ENCODE results near the gene MFAP1.
A peak's percentile ranks its signal among the peaks of the same experiment; 100 is the strongest.

Gene MFAP1

GRCh38 chr15:43772624-43773023 lies 51.9 kb downstream of the MFAP1 start:
- H3K27ac Mint-ChIP-seq, result peak overlapping the region; percentile 50
- H3K36me3 Mint-ChIP-seq, result peaks cover 2% of the 10 kb centered on the region
- H3K27me3 Mint-ChIP-seq, result no peaks in the 10 kb centered on the region
- no peaks in the 10 kb centered on the region for H3K9me3 Mint-ChIP-seq (ENCODE audit: low read depth)
- peaks cover 11% of the 10 kb centered on the region for H3K4me1 Mint-ChIP-seq (ENCODE audit: low read depth)
- H3K4me3 Mint-ChIP-seq, result no peak overlapping the region

DNA sequence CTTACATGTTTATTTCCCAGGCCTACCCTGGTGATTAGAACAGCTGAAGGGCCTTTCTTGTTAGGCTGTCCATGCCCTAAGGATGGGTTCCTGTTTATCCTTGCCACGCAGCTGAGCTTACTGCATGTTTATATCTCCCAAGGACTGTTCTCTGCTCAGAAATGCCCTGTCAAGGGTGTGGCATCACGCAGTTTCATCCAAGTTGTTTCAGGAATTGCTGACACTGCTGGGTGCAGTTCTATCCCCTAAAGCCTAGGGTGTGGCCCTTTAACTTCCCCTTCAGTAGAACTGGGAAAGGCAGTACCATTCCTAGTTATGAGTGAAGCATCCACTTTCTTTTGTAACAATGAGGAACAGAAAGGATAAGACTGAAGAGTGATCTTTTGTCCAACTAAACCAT lies 52.7 kb downstream of the MFAP1 start:
- H3K9me3 Mint-ChIP-seq (ENCODE audit: low read depth), result no peaks in the 10 kb centered on the region
- H3K36me3 Mint-ChIP-seq, result peaks cover 2% of the 10 kb centered on the region
- no peaks in the 10 kb centered on the region for H3K27me3 Mint-ChIP-seq
- H3K27ac Mint-ChIP-seq, result peak overlapping the region; percentile 34
- peaks cover 4% of the 10 kb centered on the region for H3K4me1 Mint-ChIP-seq (ENCODE audit: low read depth)
- no peak overlapping the region for H3K4me3 Mint-ChIP-seq

DNA sequence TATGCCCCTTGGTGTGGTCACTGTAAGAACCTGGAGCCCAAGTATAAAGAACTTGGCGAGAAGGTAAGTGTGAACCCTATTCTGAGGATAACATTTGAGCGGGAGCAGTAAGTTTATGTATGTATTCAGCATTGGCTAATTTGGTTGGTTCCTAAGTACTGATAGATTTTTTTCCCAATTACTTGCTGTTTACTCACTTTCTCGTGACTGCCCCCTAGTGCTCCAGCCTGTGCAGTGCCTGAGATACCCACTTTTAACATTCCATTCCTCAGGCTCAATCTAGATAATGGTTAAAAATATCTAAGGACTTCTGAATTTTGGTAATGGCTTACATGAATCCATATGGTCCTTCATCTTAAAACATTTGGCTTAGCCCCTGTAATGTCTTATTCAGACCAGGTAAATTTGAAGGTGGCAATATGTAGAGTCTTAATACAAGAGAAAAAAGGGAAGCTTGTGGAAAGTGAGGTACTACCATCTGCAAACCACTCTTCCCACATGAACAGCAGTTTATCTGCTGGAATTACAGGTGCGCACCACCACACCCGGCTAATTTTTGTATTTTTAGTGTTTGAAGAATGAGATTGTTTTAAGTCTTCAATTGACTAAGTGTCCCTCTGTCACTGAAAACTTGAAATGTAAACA lies 54.8 kb downstream of the MFAP1 start:
- no peaks in the 10 kb centered on the region for H3K9me3 Mint-ChIP-seq (ENCODE audit: low read depth)

DNA sequence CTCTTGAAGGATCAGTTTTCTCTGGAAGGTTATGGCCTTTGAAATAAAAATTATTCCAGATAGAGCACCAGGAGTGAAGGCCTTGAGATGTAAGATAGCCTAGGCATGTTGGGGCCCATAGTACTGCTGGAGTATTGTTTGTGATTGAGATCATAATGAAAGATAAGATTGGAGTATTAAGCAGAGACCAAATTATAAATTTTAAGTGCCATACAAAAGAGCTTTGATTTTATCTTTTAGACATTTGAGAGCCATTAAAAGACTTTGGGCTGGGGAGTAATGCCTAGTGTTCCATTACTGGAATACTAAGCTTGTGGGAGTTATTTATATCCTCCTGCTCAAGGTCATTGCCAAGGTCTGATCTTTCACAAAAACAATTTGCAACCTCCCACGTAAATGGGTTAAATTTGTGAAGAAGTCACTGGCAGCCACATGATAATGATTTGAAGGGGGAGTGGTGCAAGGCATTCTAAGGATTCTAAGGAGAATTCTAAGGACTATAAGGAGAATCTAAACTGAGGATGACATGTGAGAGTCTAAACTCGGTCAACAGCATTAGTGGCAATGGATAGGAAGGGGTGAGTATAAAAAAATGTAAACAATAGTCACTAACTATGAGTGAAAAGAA lies 60.6 kb downstream of the MFAP1 start:
- Mint-ChIP-seq H3K27me3 (no peaks in the 10 kb centered on the region), H3K36me3 (peaks cover 7% of the 10 kb centered on the region), H3K9me3 (ENCODE audit: low read depth) (no peaks in the 10 kb centered on the region), H3K4me3 (no peak overlapping the region), H3K4me1 (ENCODE audit: low read depth) (peaks cover 2% of the 10 kb centered on the region), H3K27ac (peak overlapping the region; percentile 18)

More for the DNA sequence above, 54.8 kb downstream of the MFAP1 start:
- H3K4me3 Mint-ChIP-seq, result no peak overlapping the region
- peaks cover 6% of the 10 kb centered on the region for H3K36me3 Mint-ChIP-seq
- H3K27me3 Mint-ChIP-seq, result no peaks in the 10 kb centered on the region
- H3K4me1 Mint-ChIP-seq (ENCODE audit: low read depth), result peaks cover 3% of the 10 kb centered on the region
- H3K27ac Mint-ChIP-seq, result peak overlapping the region; percentile 37

DNA sequence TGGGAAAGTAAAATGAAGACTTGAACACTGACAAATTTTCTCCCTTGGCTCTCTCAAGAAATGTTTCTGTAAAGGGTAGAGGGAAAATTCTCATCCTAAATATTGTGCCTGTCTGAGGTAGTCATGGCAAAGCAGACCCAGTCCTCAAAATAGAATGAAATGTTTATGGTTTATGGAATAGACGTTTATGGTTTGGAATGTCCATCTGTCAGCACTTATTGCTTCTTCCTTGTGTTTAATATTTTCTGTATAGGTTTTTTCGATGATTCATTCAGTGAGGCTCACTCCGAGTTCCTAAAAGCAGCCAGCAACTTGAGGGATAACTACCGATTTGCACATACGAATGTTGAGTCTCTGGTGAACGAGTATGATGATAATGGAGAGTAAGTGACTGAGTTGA lies 61.7 kb downstream of the MFAP1 start:
- H3K4me1 Mint-ChIP-seq (ENCODE audit: low read depth), result peaks cover 2% of the 10 kb centered on the region
- H3K27ac Mint-ChIP-seq, result peak overlapping the region; percentile 28
- H3K9me3 Mint-ChIP-seq (ENCODE audit: low read depth), result no peaks in the 10 kb centered on the region
- H3K4me3 Mint-ChIP-seq, result no peak overlapping the region
- peaks cover 7% of the 10 kb centered on the region for H3K36me3 Mint-ChIP-seq
- H3K27me3 Mint-ChIP-seq, result no peaks in the 10 kb centered on the region

Measured in activated naive CD8-positive, alpha-beta T cell (primary cell).